ENCODE data around the gene WWOX. TPM values are rescaled to one million over a fixed set of nuclear protein-coding genes. Genes with fewer than 3 reads are reported as not detected.

The WWOX gene
- total and polyA plus RNA-seq, 2 experiments from 2014 or later = 17.0 to 39.8 TPM

DNA sequence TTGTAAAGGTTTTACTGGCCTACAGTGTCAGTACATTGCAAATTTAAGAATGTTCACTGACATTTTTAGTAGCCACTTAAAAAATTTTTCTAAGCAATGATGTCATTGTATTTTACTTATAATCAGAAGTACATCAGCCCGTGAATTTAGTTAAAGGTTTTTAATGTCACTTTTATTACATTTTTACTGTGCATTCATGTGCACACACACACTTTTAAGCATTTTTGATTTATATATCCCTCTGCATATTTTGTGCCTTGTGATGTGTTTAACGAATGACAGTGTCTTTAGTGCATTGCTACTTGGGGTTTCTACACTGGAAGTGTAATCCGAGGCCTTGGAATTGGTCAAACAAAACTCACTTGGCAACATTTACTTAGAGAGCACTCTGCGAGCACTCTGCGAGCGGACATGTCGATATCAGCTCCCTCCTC lies 190.4 kb downstream of the WWOX start:
- 48% methylated on average over 7 of the region's 7 CpGs for WGBS (ENCODE audit: low lambda C conversion rate, missing lambda C conversion rate)
- Histone ChIP-seq H3K4me2 (peak overlapping the region; percentile 3), H3K4me3 (no peak overlapping the region), H3K36me3 (replicated peaks; ENCODE audit: insufficient read depth, low read depth) (no peaks in the 10 kb centered on the region), H4K20me1 (ENCODE audit: insufficient read depth, poor library complexity, severe bottlenecking) (no peaks in the 10 kb centered on the region), H3K9me3 (ENCODE audit: low read depth) (no peaks in the 10 kb centered on the region), H2AFZ (no peak overlapping the region), H3K79me2 (no peaks in the 10 kb centered on the region), H3K27me3 (no peaks in the 10 kb centered on the region), H3K4me1 (ENCODE audit: insufficient read depth) (peaks cover 9% of the 10 kb centered on the region), H3K9me2 (replicated peaks; ENCODE audit: insufficient read depth) (no peaks in the 10 kb centered on the region), H3K27ac (no peak overlapping the region)
- DNase-seq (ENCODE audit: low spot score) = no peak
- TF ChIP-seq EZH2 (IDR thresholded peaks at IDR 0.05; ENCODE audit: borderline replicate concordance) (no peak), EZH2phosphoT487 (IDR thresholded peaks at IDR 0.05; ENCODE audit: low read depth, severe bottlenecking, unreplicated experiment) (no peak)
- TF ChIP-seq, protein P1, sequence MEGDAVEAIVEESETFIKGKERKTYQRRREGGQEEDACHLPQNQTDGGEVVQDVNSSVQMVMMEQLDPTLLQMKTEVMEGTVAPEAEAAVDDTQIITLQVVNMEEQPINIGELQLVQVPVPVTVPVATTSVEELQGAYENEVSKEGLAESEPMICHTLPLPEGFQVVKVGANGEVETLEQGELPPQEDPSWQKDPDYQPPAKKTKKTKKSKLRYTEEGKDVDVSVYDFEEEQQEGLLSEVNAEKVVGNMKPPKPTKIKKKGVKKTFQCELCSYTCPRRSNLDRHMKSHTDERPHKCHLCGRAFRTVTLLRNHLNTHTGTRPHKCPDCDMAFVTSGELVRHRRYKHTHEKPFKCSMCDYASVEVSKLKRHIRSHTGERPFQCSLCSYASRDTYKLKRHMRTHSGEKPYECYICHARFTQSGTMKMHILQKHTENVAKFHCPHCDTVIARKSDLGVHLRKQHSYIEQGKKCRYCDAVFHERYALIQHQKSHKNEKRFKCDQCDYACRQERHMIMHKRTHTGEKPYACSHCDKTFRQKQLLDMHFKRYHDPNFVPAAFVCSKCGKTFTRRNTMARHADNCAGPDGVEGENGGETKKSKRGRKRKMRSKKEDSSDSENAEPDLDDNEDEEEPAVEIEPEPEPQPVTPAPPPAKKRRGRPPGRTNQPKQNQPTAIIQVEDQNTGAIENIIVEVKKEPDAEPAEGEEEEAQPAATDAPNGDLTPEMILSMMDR (IDR thresholded peaks at IDR 0.05; ENCODE audit: poor library complexity) = no peak

GRCh38 chr16:78290395-78290794 lies 190.9 kb downstream of the WWOX start:
- Histone ChIP-seq H3K27ac (no peak overlapping the region), H3K79me2 (no peaks in the 10 kb centered on the region), H3K9me2 (replicated peaks; ENCODE audit: insufficient read depth) (no peaks in the 10 kb centered on the region), H3K4me2 (peak overlapping the region; percentile 3), H3K9me3 (ENCODE audit: low read depth) (no peaks in the 10 kb centered on the region), H2AFZ (no peak overlapping the region), H3K4me1 (ENCODE audit: insufficient read depth) (peaks cover 9% of the 10 kb centered on the region), H3K36me3 (replicated peaks; ENCODE audit: insufficient read depth, low read depth) (no peaks in the 10 kb centered on the region), H3K4me3 (no peak overlapping the region), H3K27me3 (no peaks in the 10 kb centered on the region), H4K20me1 (ENCODE audit: insufficient read depth, poor library complexity, severe bottlenecking) (no peaks in the 10 kb centered on the region)
- TF ChIP-seq, protein P1 (IDR thresholded peaks at IDR 0.05; ENCODE audit: poor library complexity) = no peak
- TF ChIP-seq EZH2phosphoT487 (IDR thresholded peaks at IDR 0.05; ENCODE audit: low read depth, severe bottlenecking, unreplicated experiment) (no peak), EZH2 (IDR thresholded peaks at IDR 0.05; ENCODE audit: borderline replicate concordance) (no peak)
- 76% methylated on average over 6 of the region's 6 CpGs for WGBS (ENCODE audit: low lambda C conversion rate, missing lambda C conversion rate)
- DNase-seq (ENCODE audit: low spot score) = no peak

GRCh38 chr16:78290872-78291591 lies 191.6 kb downstream of the WWOX start:
- H3K4me2 ChIP-seq = no peak overlapping the region
- H3K36me3 ChIP-seq (replicated peaks; ENCODE audit: insufficient read depth, low read depth) = no peaks in the 10 kb centered on the region
- H3K27ac ChIP-seq = no peak overlapping the region
- H4K20me1 ChIP-seq (ENCODE audit: insufficient read depth, poor library complexity, severe bottlenecking) = no peaks in the 10 kb centered on the region
- no peaks in the 10 kb centered on the region for H3K9me3 ChIP-seq (ENCODE audit: low read depth)
- no peak overlapping the region for H3K4me3 ChIP-seq
- H3K9me2 ChIP-seq (replicated peaks; ENCODE audit: insufficient read depth) = no peaks in the 10 kb centered on the region
- DNase-seq (ENCODE audit: low spot score) = no peak
- H3K79me2 ChIP-seq = no peaks in the 10 kb centered on the region
- H3K4me1 ChIP-seq (ENCODE audit: insufficient read depth) = peaks cover 9% of the 10 kb centered on the region
- 86% methylated on average over 12 of the region's 12 CpGs for WGBS (ENCODE audit: low lambda C conversion rate, missing lambda C conversion rate)
- peak; percentile 63 for TF ChIP-seq EZH2phosphoT487 (IDR thresholded peaks at IDR 0.05; ENCODE audit: low read depth, severe bottlenecking, unreplicated experiment)
- no peak for TF ChIP-seq EZH2 (IDR thresholded peaks at IDR 0.05; ENCODE audit: borderline replicate concordance)
- H3K27me3 ChIP-seq = no peaks in the 10 kb centered on the region
- no peak overlapping the region for H2AFZ ChIP-seq

DNA sequence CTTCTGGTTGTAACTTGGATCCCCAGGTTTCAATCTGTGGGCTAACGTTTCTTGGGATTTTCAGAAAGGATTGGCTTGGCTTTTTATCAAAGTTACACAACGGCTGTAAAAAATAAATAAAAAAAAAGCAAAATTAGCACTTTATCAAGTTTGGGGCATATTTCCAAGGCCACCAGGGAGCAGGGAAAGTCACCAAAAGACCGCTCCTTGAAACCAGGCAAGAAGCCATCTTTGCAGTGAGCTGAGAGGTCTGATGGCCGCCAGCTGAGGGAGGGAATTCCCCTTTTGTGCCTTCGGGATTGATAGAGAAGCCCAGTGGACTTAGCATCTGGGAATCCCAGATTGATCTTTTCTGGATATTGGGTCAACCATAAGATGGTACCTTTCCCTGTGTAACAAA lies 192.2 kb downstream of the WWOX start:
- no peaks in the 10 kb centered on the region for H3K27me3 ChIP-seq
- no peaks in the 10 kb centered on the region for H4K20me1 ChIP-seq (ENCODE audit: insufficient read depth, poor library complexity, severe bottlenecking)
- no peak for DNase-seq (ENCODE audit: low spot score)
- no peak overlapping the region for H2AFZ ChIP-seq
- H3K4me2 ChIP-seq = no peak overlapping the region
- H3K4me3 ChIP-seq = no peak overlapping the region
- WGBS (ENCODE audit: low lambda C conversion rate, missing lambda C conversion rate) = 92% methylated on average over 5 of the region's 5 CpGs
- peaks cover 9% of the 10 kb centered on the region for H3K4me1 ChIP-seq (ENCODE audit: insufficient read depth)
- H3K27ac ChIP-seq = no peak overlapping the region
- no peak for TF ChIP-seq EZH2 (IDR thresholded peaks at IDR 0.05; ENCODE audit: borderline replicate concordance)
- TF ChIP-seq, protein P1 (IDR thresholded peaks at IDR 0.05; ENCODE audit: poor library complexity) = no peak
- no peak for TF ChIP-seq EZH2phosphoT487 (IDR thresholded peaks at IDR 0.05; ENCODE audit: low read depth, severe bottlenecking, unreplicated experiment)
- H3K9me2 ChIP-seq (replicated peaks; ENCODE audit: insufficient read depth) = no peaks in the 10 kb centered on the region
- H3K9me3 ChIP-seq (ENCODE audit: low read depth) = no peaks in the 10 kb centered on the region
- no peaks in the 10 kb centered on the region for H3K79me2 ChIP-seq
- H3K36me3 ChIP-seq (replicated peaks; ENCODE audit: insufficient read depth, low read depth) = no peaks in the 10 kb centered on the region

All from hepatocyte (in vitro differentiated cells).